Bronchial epithelial cell (primary cell): ENCODE data around the gene CHST9. TPM values are rescaled to one million over a fixed set of nuclear protein-coding genes. Genes with fewer than 3 reads are reported as not detected.
A peak's percentile ranks its signal among the peaks of the same experiment; 100 is the strongest.

Experiments
- DNase-seq: peaks from one replicate; pipeline ENCODE4 v3.0.0-alpha.2; 2010; ENCODE audit warnings: low read depth
- FAIRE-seq: peaks from 2 replicates; lab custom pipeline; 2011; peaks lifted over from hg19 to GRCh38; lab: Jason Lieb, UNC
- H3K27me3 ChIP-seq: 2 replicates; pipeline ENCODE4 v1.5.1; 2011; ENCODE audit warnings: low read length; ENCODE audit not compliant: control insufficient read depth, insufficient read depth
- H3K36me3 ChIP-seq: 2 replicates; pipeline ENCODE4 v1.5.1; 2011; ENCODE audit warnings: low read length; ENCODE audit not compliant: control insufficient read depth, insufficient read depth
- H3K4me3 ChIP-seq: 2 replicates; pipeline ENCODE4 v1.5.1; 2011; ENCODE audit warnings: mild to moderate bottlenecking, low read depth, low read length, control low read depth
- CTCF ChIP-seq: IDR thresholded peaks from 2 replicates; pipeline ENCODE4 v1.5.1; 2011; ENCODE audit warnings: mild to moderate bottlenecking, moderate library complexity, low read length, control low read depth, inconsistent platforms; ENCODE audit not compliant: insufficient read depth, severe bottlenecking
- total RNA-seq: library from RNA; depleted of rRNA; stranded (reverse); fragments of >200 nt; gene quantifications from 2 replicates; pipeline ENCODE4 v1.2.1, GENCODE V29; 2014

Gene CHST9
- total RNA-seq, 1 donor from 2014 or later = 0.26 TPM

DNA sequence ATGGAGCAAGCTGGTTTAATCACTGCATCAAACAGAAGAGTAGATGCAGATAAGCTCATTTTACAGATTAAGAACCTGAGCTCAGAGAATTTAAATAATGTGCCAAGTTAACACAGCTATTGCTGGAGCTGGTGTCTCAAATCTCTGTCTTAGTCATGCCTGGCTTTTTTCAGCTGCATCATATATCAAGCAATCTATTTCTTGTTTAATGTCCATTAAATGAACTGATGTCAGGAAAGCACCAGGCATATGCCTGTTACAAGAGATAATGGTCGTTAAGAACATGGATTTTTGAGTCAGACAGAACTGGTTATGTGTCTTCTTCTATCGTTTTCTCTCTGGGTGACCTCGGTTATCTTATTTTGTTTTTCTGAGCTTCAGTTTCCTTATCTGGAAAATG, 259.8 kb downstream of the CHST9 start:
- TF ChIP-seq CTCF = no peak
- H3K4me3 ChIP-seq = no peak overlapping the region
- no peaks in the 10 kb centered on the region for H3K27me3 ChIP-seq
- no peaks in the 10 kb centered on the region for H3K36me3 ChIP-seq
- DNase-seq = no peak
- no peak for FAIRE-seq

- Histone ChIP-seq H3K4me3 (no peak overlapping the region), H3K27me3 (no peaks in the 10 kb centered on the region), H3K36me3 (no peaks in the 10 kb centered on the region)
- DNase-seq (no peak), FAIRE-seq (no peak)
- TF ChIP-seq CTCF = no peak
Measured at GRCh38 chr18:26922313-26922712, 262.8 kb downstream of the CHST9 start.

GRCh38 chr18:26920644-26921043, 264.5 kb downstream of the CHST9 start:
- FAIRE-seq = peak; percentile 60
- H3K36me3 ChIP-seq = no peaks in the 10 kb centered on the region
- H3K27me3 ChIP-seq = no peaks in the 10 kb centered on the region
- no peak for DNase-seq
- no peak for TF ChIP-seq CTCF
- no peak overlapping the region for H3K4me3 ChIP-seq

- TF ChIP-seq CTCF = no peak
- DNase-seq = no peak
- FAIRE-seq = no peak
- no peaks in the 10 kb centered on the region for H3K36me3 ChIP-seq
- H3K27me3 ChIP-seq = no peaks in the 10 kb centered on the region
- no peak overlapping the region for H3K4me3 ChIP-seq
Measured at GRCh38 chr18:26919627-26920026, 265.5 kb downstream of the CHST9 start.

- no peak for DNase-seq
- no peak for FAIRE-seq
- H3K36me3 ChIP-seq = no peaks in the 10 kb centered on the region
Measured at GRCh38 chr18:26919201-26919600, 265.9 kb downstream of the CHST9 start.

More at GRCh38 chr18:26919201-26919600, 265.9 kb downstream of the CHST9 start:
- Histone ChIP-seq H3K27me3 (no peaks in the 10 kb centered on the region), H3K4me3 (no peak overlapping the region)
- TF ChIP-seq CTCF = no peak
